Activated naive CD4-positive, alpha-beta T cell treated with anti-CD3 and anti-CD28 coated beads, Interleukin-2, amount 50 U/mL, for 24 hours (primary cell): Measurements from ENCODE around the gene PHF21B.

Experiments used
- H3K27ac Mint-ChIP-seq: one replicate; pipeline ENCODE4 v1.8.0; 2021; ENCODE audit warnings: mild to moderate bottlenecking, mixed read lengths
- H3K27me3 Mint-ChIP-seq: one replicate; pipeline ENCODE4 v1.8.0; 2021; ENCODE audit warnings: mixed read lengths
- H3K36me3 Mint-ChIP-seq: one replicate; pipeline ENCODE4 v1.8.0; 2021; ENCODE audit warnings: mixed read lengths
- H3K4me1 Mint-ChIP-seq: one replicate; pipeline ENCODE4 v1.8.0; 2021; ENCODE audit warnings: mixed read lengths
- H3K4me3 Mint-ChIP-seq: one replicate; pipeline ENCODE4 v1.8.0; 2021; ENCODE audit warnings: mild to moderate bottlenecking, mixed read lengths
- H3K9me3 Mint-ChIP-seq: one replicate; pipeline ENCODE4 v1.8.0; 2021; ENCODE audit warnings: mixed read lengths

The PHF21B gene

DNA sequence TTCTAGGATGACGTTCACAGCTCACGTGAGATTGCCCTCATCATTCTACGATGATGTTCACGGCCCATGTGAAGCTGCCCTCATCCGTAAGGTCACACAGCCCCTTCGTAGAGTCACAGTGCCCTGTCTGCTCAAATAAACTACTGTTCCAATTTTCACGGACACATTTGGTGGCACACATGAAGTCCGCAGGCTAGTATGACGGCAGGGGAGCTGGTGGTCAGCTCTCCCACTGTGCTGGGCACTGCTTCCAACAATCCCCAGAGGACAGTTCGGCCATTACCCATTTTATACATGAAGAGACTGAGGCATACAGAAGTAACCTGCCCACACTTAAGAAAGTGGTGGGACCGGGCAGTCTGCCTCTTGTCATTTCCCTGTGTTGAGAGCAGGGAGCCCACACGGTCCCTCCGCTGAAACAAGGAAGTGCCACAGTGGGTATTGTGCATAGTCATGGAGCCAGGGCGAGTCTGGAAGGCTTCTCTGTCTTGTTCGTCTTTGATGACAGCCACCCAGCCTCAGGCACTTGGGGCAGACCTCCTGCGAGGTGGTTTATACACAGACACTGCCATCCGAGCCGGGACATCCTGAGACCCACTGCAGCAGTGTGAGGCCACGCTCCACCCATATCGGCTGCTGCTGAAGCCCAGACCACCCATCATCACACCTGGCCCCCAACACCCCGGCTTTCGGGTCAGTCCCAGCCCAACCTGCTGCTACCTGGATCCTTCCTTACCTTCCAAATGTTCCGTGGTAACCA is 114.3 kb downstream of the PHF21B start:
- H3K27ac Mint-ChIP-seq, result no peak overlapping the region
- H3K27me3 Mint-ChIP-seq, result peaks cover 5% of the 10 kb centered on the region
- no peaks in the 10 kb centered on the region for H3K36me3 Mint-ChIP-seq
- H3K9me3 Mint-ChIP-seq, result peaks cover 4% of the 10 kb centered on the region
- no peaks in the 10 kb centered on the region for H3K4me1 Mint-ChIP-seq
- H3K4me3 Mint-ChIP-seq, result no peak overlapping the region

DNA sequence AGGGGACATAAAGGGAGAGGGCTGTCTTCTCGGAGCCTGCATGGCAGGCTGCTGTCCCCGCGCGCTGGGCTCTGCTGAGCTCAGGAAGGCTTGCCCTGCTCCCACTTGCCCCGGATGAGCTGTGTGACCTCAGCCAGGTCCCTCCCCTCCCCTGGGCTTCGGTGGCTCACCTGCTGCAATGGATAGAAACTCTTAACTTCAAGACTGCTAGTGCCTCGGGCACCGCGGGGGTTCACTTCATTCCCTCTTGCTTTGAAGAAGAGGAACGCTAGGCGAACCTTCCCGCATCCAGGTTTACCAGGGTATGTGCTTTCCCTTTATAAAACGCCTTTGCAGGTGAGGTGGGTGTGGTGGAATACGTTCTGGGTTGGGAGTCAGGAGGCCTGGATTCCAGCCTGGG is 115.0 kb downstream of the PHF21B start:
- H3K27ac Mint-ChIP-seq, result no peak overlapping the region

DNA sequence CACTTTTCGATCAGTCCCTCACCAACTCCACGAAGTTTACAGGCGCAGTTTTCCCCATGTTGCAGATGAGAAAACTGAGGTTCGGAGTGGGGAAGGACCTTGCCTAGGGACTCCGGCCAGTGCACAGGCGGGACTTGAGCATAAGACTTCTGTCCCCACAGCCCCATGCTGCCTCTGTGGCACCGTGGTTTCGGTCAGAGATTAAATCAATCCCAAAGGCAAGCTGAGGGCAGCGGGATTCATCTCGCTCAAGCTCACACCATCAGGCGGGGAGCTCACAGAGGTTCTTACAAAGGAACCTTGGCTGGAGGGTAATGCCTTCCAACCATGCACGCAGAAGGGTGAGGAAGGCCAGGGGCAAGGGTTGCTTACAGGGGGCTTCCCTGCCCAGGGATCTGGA is 115.5 kb downstream of the PHF21B start:
- Mint-ChIP-seq H3K36me3 (no peaks in the 10 kb centered on the region), H3K4me3 (no peak overlapping the region), H3K4me1 (no peaks in the 10 kb centered on the region), H3K27me3 (peaks cover 1% of the 10 kb centered on the region), H3K9me3 (no peaks in the 10 kb centered on the region), H3K27ac (no peak overlapping the region)

More for the DNA sequence above, 115.0 kb downstream of the PHF21B start:
- H3K27me3 Mint-ChIP-seq, result peaks cover 2% of the 10 kb centered on the region
- no peak overlapping the region for H3K4me3 Mint-ChIP-seq
- no peaks in the 10 kb centered on the region for H3K4me1 Mint-ChIP-seq
- peaks cover under 1% of the 10 kb centered on the region for H3K9me3 Mint-ChIP-seq
- H3K36me3 Mint-ChIP-seq, result no peaks in the 10 kb centered on the region

DNA sequence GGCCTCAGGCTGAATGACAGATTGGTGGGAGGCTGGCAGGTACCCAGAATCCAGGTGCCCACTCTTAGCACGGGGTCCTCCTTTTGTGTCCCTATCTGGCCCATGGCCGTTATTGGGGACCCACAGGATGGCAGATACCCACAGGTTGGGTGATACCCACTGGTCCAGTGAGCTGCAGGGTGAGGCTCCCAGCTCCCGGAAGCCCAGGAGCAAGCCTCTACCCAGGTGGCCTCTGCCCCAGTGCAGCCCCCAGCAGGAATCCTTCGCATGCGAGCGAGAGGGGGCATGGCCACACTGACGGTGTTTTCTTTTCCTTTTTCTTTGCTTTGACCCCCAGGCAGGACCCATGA is 116.1 kb downstream of the PHF21B start:
- no peaks in the 10 kb centered on the region for H3K9me3 Mint-ChIP-seq
- no peak overlapping the region for H3K27ac Mint-ChIP-seq

DNA sequence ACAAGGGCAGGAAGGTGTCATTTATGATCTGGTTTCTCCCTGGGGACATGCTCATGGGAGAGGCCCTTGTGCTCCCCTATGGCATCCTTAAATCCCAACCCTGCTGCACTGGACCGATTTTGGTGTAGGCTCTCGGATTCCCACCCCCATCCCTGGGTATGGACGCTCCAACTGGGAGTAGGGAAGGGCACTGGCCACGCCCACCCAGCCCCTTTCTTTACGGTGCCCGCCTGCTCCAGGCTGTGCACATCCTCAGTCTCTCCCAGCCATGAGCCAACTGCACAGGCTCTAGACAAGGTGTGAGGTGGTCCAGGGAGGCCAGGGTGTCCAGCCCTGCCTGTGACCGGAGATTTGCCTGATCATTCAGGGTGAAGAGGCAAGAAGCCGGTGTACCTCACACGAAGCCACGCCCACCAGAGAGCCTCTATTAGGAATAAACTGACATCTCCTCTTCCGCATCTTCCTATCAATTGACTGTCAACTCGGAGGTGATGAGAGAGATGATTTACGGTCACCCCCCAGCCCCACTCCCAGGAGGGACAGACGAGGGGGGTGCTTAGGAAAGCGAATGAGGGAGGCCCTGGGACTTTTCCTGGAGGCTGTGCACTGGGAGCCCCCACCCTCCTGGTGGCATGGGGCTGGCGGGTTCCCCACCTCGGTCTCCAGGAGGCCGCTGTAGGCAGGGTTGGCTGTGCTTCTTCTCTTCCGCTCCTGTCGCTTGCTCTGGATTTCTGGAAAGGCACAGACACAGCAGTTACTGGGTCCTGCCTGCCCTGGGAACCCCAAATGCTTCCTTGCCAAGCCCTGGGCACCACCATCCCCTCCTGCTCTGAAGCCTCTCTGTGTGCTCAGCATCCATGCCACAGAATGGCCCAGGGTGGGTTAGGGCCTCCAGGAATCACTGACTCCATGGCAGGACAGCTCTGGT is 116.7 kb downstream of the PHF21B start:
- no peaks in the 10 kb centered on the region for H3K4me1 Mint-ChIP-seq
- peaks cover 1% of the 10 kb centered on the region for H3K27me3 Mint-ChIP-seq
- H3K4me3 Mint-ChIP-seq, result no peak overlapping the region
- no peak overlapping the region for H3K27ac Mint-ChIP-seq
- H3K9me3 Mint-ChIP-seq, result no peaks in the 10 kb centered on the region
- H3K36me3 Mint-ChIP-seq, result no peaks in the 10 kb centered on the region

More for the DNA sequence above, 116.1 kb downstream of the PHF21B start:
- Mint-ChIP-seq H3K36me3 (no peaks in the 10 kb centered on the region), H3K4me1 (no peaks in the 10 kb centered on the region), H3K4me3 (no peak overlapping the region), H3K27me3 (peaks cover 1% of the 10 kb centered on the region)

DNA sequence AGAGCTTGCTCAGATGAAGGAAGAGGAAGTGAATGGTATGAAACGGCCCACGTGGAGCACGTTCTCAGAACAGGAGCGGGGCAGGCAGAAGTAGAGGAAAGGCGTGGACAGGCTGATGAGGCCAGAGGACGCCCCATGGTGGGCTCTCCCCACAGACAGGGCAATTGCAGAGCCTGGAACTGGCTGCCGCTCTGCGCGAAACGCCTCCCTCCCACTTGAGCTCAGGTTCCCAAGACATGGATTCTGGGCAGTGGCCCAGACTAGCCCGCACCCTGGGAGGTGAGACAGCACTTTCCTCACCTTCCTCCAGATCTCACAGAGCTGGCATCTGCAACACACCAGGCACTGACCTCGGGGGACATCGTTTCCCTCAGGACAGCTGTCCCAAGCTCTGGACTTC is 117.6 kb downstream of the PHF21B start:
- no peaks in the 10 kb centered on the region for H3K9me3 Mint-ChIP-seq
- H3K4me3 Mint-ChIP-seq, result no peak overlapping the region
- no peaks in the 10 kb centered on the region for H3K36me3 Mint-ChIP-seq
- H3K4me1 Mint-ChIP-seq, result no peaks in the 10 kb centered on the region
- H3K27ac Mint-ChIP-seq, result no peak overlapping the region
- peaks cover 1% of the 10 kb centered on the region for H3K27me3 Mint-ChIP-seq

DNA sequence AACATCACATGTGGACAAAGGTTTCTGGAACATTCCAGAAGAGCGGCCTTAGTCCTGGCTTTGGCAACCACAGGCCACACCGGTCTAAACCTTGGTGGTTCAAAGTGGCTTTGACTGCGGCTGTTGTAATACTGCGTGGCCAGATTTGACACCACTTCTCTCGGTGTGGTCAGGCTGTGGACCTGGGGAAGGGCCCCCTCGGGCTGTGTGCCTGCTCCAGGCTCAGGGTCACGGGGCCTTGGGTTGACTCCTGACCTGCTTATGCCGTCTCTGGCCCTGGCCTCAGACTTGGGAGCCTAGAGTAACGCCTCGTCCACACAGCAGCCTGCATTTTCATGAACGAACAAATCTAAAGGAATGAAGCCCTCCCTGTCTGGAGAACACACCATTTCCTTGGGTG is 118.0 kb downstream of the PHF21B start:
- H3K36me3 Mint-ChIP-seq, result no peaks in the 10 kb centered on the region
- H3K4me1 Mint-ChIP-seq, result no peaks in the 10 kb centered on the region
- H3K9me3 Mint-ChIP-seq, result no peaks in the 10 kb centered on the region
- no peak overlapping the region for H3K4me3 Mint-ChIP-seq
- peaks cover 1% of the 10 kb centered on the region for H3K27me3 Mint-ChIP-seq
- no peak overlapping the region for H3K27ac Mint-ChIP-seq

DNA sequence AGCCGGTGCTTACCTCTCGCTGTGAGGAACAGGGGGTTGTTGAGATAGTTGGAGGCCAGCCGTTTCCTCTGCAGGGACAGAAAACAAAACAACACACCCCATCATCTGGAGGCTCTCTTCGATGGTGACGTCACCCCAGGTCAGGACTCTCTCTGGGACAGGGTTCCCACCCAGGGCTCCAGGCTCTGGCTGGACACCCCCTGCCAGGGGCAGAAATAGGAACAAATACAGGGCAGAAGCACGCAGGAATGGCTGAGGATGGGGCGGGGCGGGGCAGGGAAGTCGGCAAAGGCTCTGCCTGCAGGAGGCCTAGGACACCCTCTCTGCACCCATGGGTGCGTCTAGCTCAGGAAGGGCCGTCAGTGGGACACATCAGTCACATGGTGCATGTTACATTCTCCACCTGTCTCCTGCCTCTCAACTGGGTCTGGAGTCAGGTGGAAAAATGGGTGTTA is 118.5 kb downstream of the PHF21B start:
- Mint-ChIP-seq H3K4me1 (no peaks in the 10 kb centered on the region), H3K9me3 (no peaks in the 10 kb centered on the region), H3K4me3 (no peak overlapping the region), H3K36me3 (no peaks in the 10 kb centered on the region), H3K27me3 (peaks cover 1% of the 10 kb centered on the region), H3K27ac (no peak overlapping the region)

DNA sequence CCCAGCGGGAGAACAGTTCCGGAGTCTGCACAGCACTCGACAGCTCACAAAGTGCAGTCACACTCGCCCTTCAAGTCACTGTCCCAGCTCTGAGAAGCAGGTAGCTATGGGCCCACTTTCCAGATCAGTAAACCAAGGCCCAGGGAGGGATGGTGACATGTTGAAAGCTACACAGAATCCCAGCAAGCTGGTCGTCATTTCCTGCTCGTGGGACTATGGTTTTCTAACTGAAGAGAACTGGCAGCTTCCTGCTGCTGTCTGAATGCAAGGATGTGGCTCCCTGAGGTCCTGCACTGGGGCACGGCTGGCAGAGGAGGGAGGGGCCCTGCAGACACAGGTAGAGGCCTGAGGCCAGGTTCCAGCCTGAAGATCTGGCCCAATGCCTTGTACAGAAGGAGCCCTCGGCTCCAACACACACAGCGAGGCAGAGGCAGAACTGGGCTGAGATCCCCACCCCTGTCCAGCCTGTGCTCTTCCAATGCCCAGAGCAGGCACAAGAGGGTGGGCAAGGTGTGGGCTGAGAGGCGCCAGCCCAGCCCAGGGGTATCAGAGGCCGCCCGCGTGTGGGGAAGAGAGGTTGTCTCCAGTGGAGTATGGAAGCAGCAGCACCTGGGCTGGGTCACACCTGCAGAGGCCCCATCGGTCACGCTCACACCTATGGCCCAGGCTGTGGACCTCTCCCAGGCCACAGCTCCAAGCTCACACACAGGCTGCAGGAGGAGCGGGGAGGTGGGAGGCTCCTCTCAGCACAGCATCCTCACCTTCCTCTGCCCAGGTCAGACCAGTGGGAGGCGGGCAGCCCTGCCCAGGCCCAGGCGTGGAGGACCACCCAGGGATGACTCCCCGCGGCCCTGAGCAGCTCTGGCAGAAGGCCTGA is 119.2 kb downstream of the PHF21B start:
- Mint-ChIP-seq H3K27me3 (peaks cover 1% of the 10 kb centered on the region), H3K27ac (no peak overlapping the region), H3K36me3 (no peaks in the 10 kb centered on the region), H3K9me3 (no peaks in the 10 kb centered on the region), H3K4me1 (no peaks in the 10 kb centered on the region), H3K4me3 (no peak overlapping the region)

DNA sequence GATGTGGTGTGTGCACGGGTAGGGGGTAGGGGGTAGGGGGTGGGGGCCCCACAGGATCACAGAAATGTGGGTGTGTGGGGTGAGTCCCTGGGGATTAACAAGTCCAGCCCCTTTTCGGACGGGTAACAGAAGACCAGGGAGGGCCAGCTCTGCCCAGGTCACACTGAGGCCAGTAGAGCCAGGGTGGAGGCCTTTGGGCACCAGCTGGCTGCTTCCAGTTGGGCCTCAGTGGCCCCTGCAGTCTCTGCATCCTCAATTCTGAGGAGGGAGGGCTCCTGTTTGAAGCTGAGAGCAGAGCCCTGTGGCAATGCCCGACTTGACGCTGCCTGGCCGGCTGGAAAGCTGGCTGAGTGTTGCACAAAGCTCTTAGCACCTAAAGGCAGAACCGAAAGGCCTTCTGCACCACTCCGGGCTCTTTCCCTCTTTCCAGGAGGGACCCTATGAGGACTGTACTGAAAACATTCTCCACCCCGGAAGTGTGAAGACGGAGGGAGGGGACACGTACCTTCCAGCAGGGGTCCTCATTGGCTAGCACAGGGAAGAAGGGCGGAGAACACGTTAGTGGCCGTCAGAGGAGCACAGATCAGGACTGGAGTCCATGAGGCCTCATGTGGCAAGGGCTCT is 120.4 kb downstream of the PHF21B start:
- no peaks in the 10 kb centered on the region for H3K4me1 Mint-ChIP-seq
- no peaks in the 10 kb centered on the region for H3K36me3 Mint-ChIP-seq
- H3K4me3 Mint-ChIP-seq, result no peak overlapping the region
- peaks cover 1% of the 10 kb centered on the region for H3K27me3 Mint-ChIP-seq
- H3K27ac Mint-ChIP-seq, result no peak overlapping the region
- H3K9me3 Mint-ChIP-seq, result no peaks in the 10 kb centered on the region

DNA sequence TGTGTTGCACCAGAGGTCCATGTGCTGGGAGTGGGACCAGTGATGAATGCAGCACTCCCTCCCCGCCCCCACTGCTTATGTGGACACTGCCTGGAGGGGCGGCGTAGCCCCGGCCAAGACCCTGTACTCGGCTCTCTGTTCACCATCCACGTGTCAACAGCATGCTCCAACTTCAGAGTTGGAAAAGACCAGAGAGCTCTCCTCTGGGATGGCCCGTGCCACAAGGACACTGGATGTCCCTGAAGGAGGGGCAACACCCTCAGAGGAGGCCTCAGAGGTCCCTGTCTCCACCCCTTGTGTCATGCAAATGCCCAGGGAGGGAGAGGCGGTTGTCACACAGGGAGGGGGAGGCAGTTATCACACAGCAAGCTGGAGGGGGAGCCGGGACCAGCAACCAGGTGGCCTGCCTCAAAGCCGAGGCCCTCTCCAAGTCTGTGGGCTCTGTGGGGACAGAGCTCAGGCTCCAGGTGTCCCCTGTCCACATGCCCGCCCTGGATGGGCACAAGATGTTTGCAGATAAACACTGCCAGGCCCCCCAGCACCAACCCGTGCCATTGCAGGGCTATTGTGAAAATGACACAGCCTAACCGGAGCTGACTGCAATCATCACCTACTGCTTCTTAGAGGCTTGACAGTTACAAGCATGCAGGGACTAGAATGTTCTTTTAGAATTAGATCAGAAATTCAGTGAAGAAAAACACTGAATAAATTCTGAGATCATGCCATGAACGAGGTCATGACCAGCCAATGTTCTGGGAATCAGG is 121.1 kb downstream of the PHF21B start:
- Mint-ChIP-seq H3K4me1 (no peaks in the 10 kb centered on the region), H3K27ac (no peak overlapping the region), H3K4me3 (no peak overlapping the region), H3K27me3 (no peaks in the 10 kb centered on the region), H3K9me3 (no peaks in the 10 kb centered on the region), H3K36me3 (no peaks in the 10 kb centered on the region)

DNA sequence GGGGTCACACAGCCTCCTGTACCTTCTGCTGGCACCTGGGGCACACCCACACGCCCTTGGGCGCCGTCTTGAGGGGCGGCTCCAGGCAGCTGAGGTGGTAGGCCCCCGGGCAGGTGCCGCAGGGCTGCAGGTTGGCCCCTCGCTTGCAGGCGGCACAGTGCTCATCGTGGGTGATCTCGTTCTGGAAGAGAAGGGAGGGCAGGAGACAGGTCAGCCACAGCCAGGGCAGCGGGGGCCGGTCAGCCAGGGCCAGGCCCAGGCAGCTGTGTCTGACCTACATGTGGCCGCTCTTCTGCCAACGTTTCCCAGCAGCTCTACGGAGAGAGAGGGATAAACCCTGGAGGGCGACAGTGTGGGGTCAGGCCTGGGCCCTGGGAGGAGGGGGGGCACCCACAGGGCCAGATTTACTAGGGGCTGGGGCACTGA is 121.9 kb downstream of the PHF21B start:
- Mint-ChIP-seq H3K4me1 (no peaks in the 10 kb centered on the region), H3K27ac (no peak overlapping the region), H3K9me3 (no peaks in the 10 kb centered on the region), H3K4me3 (no peak overlapping the region), H3K36me3 (no peaks in the 10 kb centered on the region), H3K27me3 (no peaks in the 10 kb centered on the region)

DNA sequence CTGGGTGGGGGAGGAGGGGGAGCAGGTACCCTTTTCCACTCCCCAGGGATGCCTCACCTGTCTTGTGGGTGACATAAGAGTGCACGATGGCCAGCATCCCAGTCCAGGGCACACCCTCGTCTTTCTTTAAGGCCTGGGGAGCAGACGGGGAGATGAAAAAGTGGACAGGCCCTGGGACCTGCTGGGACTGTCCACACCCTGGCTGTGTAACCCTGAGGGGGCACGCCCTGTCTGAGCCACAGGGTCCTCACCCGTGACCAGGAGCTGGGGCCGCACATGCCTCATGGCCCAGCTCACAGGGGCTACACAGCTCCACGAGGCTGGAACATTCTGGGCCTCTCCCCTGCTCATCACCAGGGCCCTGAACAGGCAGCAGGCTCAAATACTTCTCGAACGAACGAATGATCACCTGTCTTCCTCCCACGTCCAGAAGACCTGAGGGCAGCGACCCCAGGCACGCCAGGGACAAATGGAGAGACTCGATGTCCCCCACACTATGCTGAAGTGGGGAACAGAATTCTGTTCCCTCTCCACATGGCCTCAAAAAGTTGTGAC is 123.9 kb downstream of the PHF21B start:
- Mint-ChIP-seq H3K27ac (no peak overlapping the region), H3K4me3 (no peak overlapping the region), H3K4me1 (no peaks in the 10 kb centered on the region), H3K9me3 (no peaks in the 10 kb centered on the region), H3K27me3 (no peaks in the 10 kb centered on the region), H3K36me3 (no peaks in the 10 kb centered on the region)
